IMR-90 (cell line): ENCODE results near the gene TRAF3IP1. TPM values are rescaled to one million over a fixed set of nuclear protein-coding genes. Genes with fewer than 3 reads are reported as not detected.

Experiments used
- ATAC-seq: fragments of 200-7000 bp; cut with Tn5 transposase; 2 replicates; pipeline ENCODE4 v1.9.1; 2020; ENCODE audit warnings: low read depth, mild to moderate bottlenecking, moderate library complexity
- BruUV-seq: library from RNA; stranded (reverse); fragments of 400-500 nt; replicated peaks from 2 replicates; lab custom pipeline; 2021; lab: Mats Ljungman, UMichigan
- CTCF ChIA-PET: fragments of 300-600 bp; formaldehyde crosslinking; extraction: SDS; loops from one replicate; lab custom pipeline; 2021; ENCODE audit warnings: antibody characterized with exemption; lab: Yijun Ruan, JAX
- POLR2A ChIA-PET: fragments of 300-600 bp; sonication (Branson Sonifier 250); formaldehyde crosslinking; loops from one replicate; lab custom pipeline; 2022; ENCODE audit warnings: antibody characterized with exemption; ENCODE audit not compliant: unreplicated experiment; lab: Charles Lee
- DNase-seq: peaks from one replicate; pipeline ENCODE4 v3.0.0; 2013
- H2AFZ ChIP-seq: replicated peaks from 2 replicates; pipeline ENCODE3; 2013; ENCODE audit warnings: low read length, mild to moderate bottlenecking; ENCODE audit not compliant: poor library complexity
- H2AK5ac ChIP-seq: 2 replicates; pipeline ENCODE4 v1.6.1; 2013; ENCODE audit warnings: low read depth, low read length, inconsistent platforms
- H2AK9ac ChIP-seq: replicated peaks from 2 replicates; pipeline ENCODE3; 2013; ENCODE audit warnings: mild to moderate bottlenecking, low read depth, low read length, moderate library complexity; ENCODE audit not compliant: poor library complexity
- H2BK120ac ChIP-seq: 2 replicates; pipeline ENCODE4 v1.6.1; 2013; ENCODE audit warnings: low read depth, low read length, inconsistent platforms
- H2BK15ac ChIP-seq: 3 replicates; pipeline ENCODE4 v1.6.1; 2013; ENCODE audit warnings: low read depth, low read length, inconsistent platforms
- H2BK20ac ChIP-seq: 2 replicates; pipeline ENCODE4 v1.6.1; 2013; ENCODE audit warnings: low read depth, mild to moderate bottlenecking, inconsistent platforms, low read length, moderate library complexity
- H2BK5ac ChIP-seq: 2 replicates; pipeline ENCODE4 v1.6.1; 2013; ENCODE audit warnings: mild to moderate bottlenecking, low read depth, low read length, inconsistent platforms; ENCODE audit not compliant: poor library complexity, severe bottlenecking
- H3K14ac ChIP-seq: replicated peaks from 2 replicates; pipeline ENCODE4 v1.6.1; 2013; ENCODE audit warnings: low read depth, low read length, inconsistent platforms
- H3K18ac ChIP-seq: 2 replicates; pipeline ENCODE4 v1.6.1; 2013; ENCODE audit warnings: low read depth, low read length, control low read depth
- H3K23ac ChIP-seq: 2 replicates; pipeline ENCODE4 v1.6.1; 2013; ENCODE audit warnings: low read depth, low read length, inconsistent platforms
- H3K27ac ChIP-seq: 2 replicates; pipeline ENCODE4 v1.5.1; 2013; ENCODE audit warnings: mild to moderate bottlenecking, control low read depth, low read length; ENCODE audit not compliant: insufficient read depth
- H3K27me3 ChIP-seq: 2 replicates; pipeline ENCODE4 v1.6.1; 2013; ENCODE audit warnings: low read length; ENCODE audit not compliant: control insufficient read depth, insufficient read depth
- H3K36me3 ChIP-seq: 2 replicates; pipeline ENCODE4 v1.6.1; 2013; ENCODE audit warnings: low read length, mixed read lengths; ENCODE audit not compliant: control insufficient read depth, insufficient read depth
- H3K4ac ChIP-seq: 2 replicates; pipeline ENCODE4 v1.6.1; 2013; ENCODE audit warnings: low read depth, low read length, inconsistent platforms
- H3K4me1 ChIP-seq: 2 replicates; pipeline ENCODE4 v1.6.1; 2013; ENCODE audit warnings: low read length, mixed read lengths; ENCODE audit not compliant: control insufficient read depth, insufficient read depth
- H3K4me2 ChIP-seq: 2 replicates; pipeline ENCODE4 v1.6.1; 2013; ENCODE audit warnings: low read depth, mild to moderate bottlenecking, control low read depth, low read length, moderate library complexity
- H3K4me3 ChIP-seq: 2 replicates; pipeline ENCODE4 v1.5.1; 2013; ENCODE audit warnings: low read depth, mild to moderate bottlenecking, control low read depth, low read length, moderate library complexity; ENCODE audit not compliant: insufficient read depth
- H3K56ac ChIP-seq: 2 replicates; pipeline ENCODE4 v1.6.1; 2013; ENCODE audit warnings: low read length, inconsistent platforms; ENCODE audit not compliant: insufficient read depth; ENCODE audit errors: extremely low read depth
- H3K79me1 ChIP-seq, 2 experiments: 2 replicates each; pipeline ENCODE4 v1.6.1; 2013; ENCODE audit warnings: low read length in 2 of 2, inconsistent platforms in 1 of 2, low read depth in 1 of 2
- H3K9ac ChIP-seq: 2 replicates; pipeline ENCODE4 v1.6.1; 2013; ENCODE audit warnings: low read depth, low read length, control low read depth
- H3K9me1 ChIP-seq: 2 replicates; pipeline ENCODE4 v1.6.1; 2013; ENCODE audit warnings: low read length, inconsistent platforms; ENCODE audit not compliant: insufficient read depth
- H3K9me3 ChIP-seq: 2 replicates; pipeline ENCODE4 v1.6.1; 2013; ENCODE audit warnings: low read length; ENCODE audit not compliant: control insufficient read depth, insufficient read depth
- H4K20me1 ChIP-seq: 2 replicates; pipeline ENCODE4 v1.6.1; 2013; ENCODE audit warnings: low read length, inconsistent platforms; ENCODE audit not compliant: insufficient read depth
- H4K5ac ChIP-seq: 2 replicates; pipeline ENCODE4 v1.6.1; 2013; ENCODE audit warnings: mild to moderate bottlenecking, low read depth, low read length, control low read depth
- H4K8ac ChIP-seq, 2 experiments: 2 replicates each; pipeline ENCODE4 v1.6.1; 2013; ENCODE audit warnings: low read depth in 2 of 2, low read length in 2 of 2, control low read depth in 1 of 2, inconsistent platforms in 1 of 2
- H4K91ac ChIP-seq: 2 replicates; pipeline ENCODE4 v1.6.1; 2013; ENCODE audit warnings: low read depth, low read length, inconsistent platforms; ENCODE audit not compliant: insufficient read depth
- BHLHE40 ChIP-seq: fragments of 150-350 bp; IDR thresholded peaks from 2 replicates; pipeline ENCODE4 v1.6.1; 2016; ENCODE audit warnings: mild to moderate bottlenecking, low read depth, low read length
- CHD1 ChIP-seq: IDR thresholded peaks from 2 replicates; pipeline ENCODE4 v1.6.1; 2012; ENCODE audit warnings: low read depth, low read length, improper control_type of control experiment
- CTCF ChIP-seq: conservative IDR thresholded peaks from 2 replicates; pipeline ENCODE4 v1.5.1; 2012; ENCODE audit warnings: mild to moderate bottlenecking, low read depth, low read length, improper control_type of control experiment
- ELK1 ChIP-seq: fragments of 150-350 bp; IDR thresholded peaks from 2 replicates; pipeline ENCODE4 v1.6.1; 2016; ENCODE audit warnings: low read depth, mild to moderate bottlenecking, low read length, moderate library complexity, borderline replicate concordance
- POLR2A ChIP-seq: IDR thresholded peaks from 2 replicates; pipeline ENCODE4 v1.6.1; 2012; ENCODE audit warnings: mild to moderate bottlenecking, low read depth, low read length
- RFX5 ChIP-seq: IDR thresholded peaks from 2 replicates; pipeline ENCODE4 v1.8.0; 2012; ENCODE audit warnings: low read depth, mild to moderate bottlenecking, low read length, moderate library complexity
- WGBS, 2 experiments: methylation state at CpG; one replicate each; pipeline versions ENCODE4 v1.1.5 to v1.1.7; 2013; ENCODE audit warnings: missing lambda C conversion rate in 2 of 2; ENCODE audit not compliant: insufficient read length in 1 of 2; ENCODE audit errors: extremely low coverage in 2 of 2; 5-methylcytosine and 5-hydroxymethylcytosine counted together
- dilution Hi-C: fragments of 300-500 bp; cut with HindIII; formaldehyde crosslinking; loops from one replicate; pipeline ENCODE4 v1.14.3; 2018; ENCODE audit warnings: low sequenced_read_pairs; ENCODE audit not compliant: unreplicated experiment
- in situ Hi-C: fragments of 300-500 bp; cut with MboI; formaldehyde crosslinking; loops from 3 replicates; pipeline ENCODE4 v1.14.3; 2019; ENCODE audit warnings: low sequenced_read_pairs, inconsistent platforms, mixed read lengths
- intact Hi-C: fragments of 100-400 bp; cut with micrococcal nuclease; formaldehyde crosslinking; loops from 2 replicates; pipeline ENCODE4 v1.10.0; 2022
- polyA plus RNA-seq, 3 experiments: library from polyadenylated mRNA; depleted of rRNA; stranded (reverse); fragments of >200 nt; gene quantifications; 2 replicates each; pipeline ENCODE4 v1.2.3, GENCODE V29; 2012; ENCODE audit warnings: low replicate concordance in 1 of 3
- total RNA-seq: library from RNA; depleted of rRNA; stranded (reverse); fragments of >200 nt; gene quantifications from 2 replicates; pipeline ENCODE4 v1.2.3, GENCODE V29; 2012

TRAF3IP1 gene
- total and polyA plus RNA-seq, 2 of the 4 experiments (the other 2 are of a cell fraction) = 5.9 to 8.3 TPM

GRCh38 chr2:238409341-238410199, 89.3 kb downstream of the TRAF3IP1 start:
- Histone ChIP-seq H3K56ac (no peak overlapping the region), H2AK9ac (no peak overlapping the region), H4K5ac (no peak overlapping the region), H2BK5ac (no peak overlapping the region), H2BK120ac (no peak overlapping the region), H2AFZ (no peak overlapping the region), H3K14ac (no peak overlapping the region), H2AK5ac (no peak overlapping the region), H3K36me3 (peaks cover 2% of the 10 kb centered on the region; the same call in 1 of the 2 replicates), H3K18ac (no peak overlapping the region), H3K9me3 (no peaks in the 10 kb centered on the region), H3K9ac (no peak overlapping the region), H3K23ac (no peak overlapping the region), H3K4me3 (no peak overlapping the region), H3K9me1 (peaks cover 3% of the 10 kb centered on the region; the same call in 1 of the 2 replicates), H3K4me1 (no peaks in the 10 kb centered on the region), H3K27me3 (no peaks in the 10 kb centered on the region), H3K4ac (no peak overlapping the region), H3K4me2 (no peak overlapping the region), H2BK15ac (no peak overlapping the region), H4K91ac (no peak overlapping the region), H2BK20ac (no peak overlapping the region), H4K8ac (no peak overlapping the region), H4K20me1 (no peaks in the 10 kb centered on the region), H3K79me1 (no peaks in the 10 kb centered on the region), H3K27ac (no peak overlapping the region)
- dilution Hi-C loops (no loop called here), intact Hi-C loops (no loop called here), in situ Hi-C loops (no loop called here)
- no TSS peak for BruUV-seq
- ATAC-seq = no peak
- no peak for DNase-seq
- POLR2A ChIA-PET = no interaction called here
- TF ChIP-seq RFX5 = no peak
- TF ChIP-seq ELK1 = no peak
- no peak for TF ChIP-seq BHLHE40
- TF ChIP-seq CTCF = no peak
- TF ChIP-seq CHD1 = no peak
- TF ChIP-seq POLR2A = no peak
- CTCF ChIA-PET = no interaction called here
- 95% methylated on average over 10 of the region's 34 CpGs; no CpG with 5 or more reads in 1 of the 2 experiments for WGBS, 2 experiments
